HG03457 (cell line): Measurements from ENCODE around the gene LIN28B.

Experiments
- ATAC-seq: cut with Tn5 transposase; IDR thresholded peaks from one replicate; pipeline ENCODE4 v1.9.1; 2021; ENCODE audit warnings: moderate number of reproducible peaks; ENCODE audit not compliant: unreplicated experiment

The LIN28B gene

DNA sequence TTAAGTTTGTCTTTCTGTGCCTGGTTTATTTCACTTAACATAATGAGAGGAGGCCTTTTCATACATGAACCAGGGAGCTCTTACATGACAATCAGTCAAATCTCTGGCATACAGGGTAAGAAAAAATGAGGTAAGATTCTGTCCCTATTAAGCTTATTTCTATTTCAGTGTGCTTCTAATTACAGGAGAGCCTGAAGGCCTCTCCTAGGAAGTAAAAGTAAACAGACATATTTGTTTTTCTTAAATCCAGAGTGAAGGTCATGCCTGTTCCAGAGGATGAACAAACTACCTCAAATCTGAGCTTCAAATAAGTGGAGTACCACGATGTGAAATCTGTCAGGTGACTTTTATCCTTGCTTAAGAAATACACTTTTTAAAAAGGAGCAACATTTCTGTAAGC lies 150.3 kb downstream of the LIN28B start:
- ATAC-seq: no peak

- ATAC-seq: no peak
These were observed 151.8 kb downstream of the LIN28B start for GRCh38 chr6:105108631-105109262.

DNA sequence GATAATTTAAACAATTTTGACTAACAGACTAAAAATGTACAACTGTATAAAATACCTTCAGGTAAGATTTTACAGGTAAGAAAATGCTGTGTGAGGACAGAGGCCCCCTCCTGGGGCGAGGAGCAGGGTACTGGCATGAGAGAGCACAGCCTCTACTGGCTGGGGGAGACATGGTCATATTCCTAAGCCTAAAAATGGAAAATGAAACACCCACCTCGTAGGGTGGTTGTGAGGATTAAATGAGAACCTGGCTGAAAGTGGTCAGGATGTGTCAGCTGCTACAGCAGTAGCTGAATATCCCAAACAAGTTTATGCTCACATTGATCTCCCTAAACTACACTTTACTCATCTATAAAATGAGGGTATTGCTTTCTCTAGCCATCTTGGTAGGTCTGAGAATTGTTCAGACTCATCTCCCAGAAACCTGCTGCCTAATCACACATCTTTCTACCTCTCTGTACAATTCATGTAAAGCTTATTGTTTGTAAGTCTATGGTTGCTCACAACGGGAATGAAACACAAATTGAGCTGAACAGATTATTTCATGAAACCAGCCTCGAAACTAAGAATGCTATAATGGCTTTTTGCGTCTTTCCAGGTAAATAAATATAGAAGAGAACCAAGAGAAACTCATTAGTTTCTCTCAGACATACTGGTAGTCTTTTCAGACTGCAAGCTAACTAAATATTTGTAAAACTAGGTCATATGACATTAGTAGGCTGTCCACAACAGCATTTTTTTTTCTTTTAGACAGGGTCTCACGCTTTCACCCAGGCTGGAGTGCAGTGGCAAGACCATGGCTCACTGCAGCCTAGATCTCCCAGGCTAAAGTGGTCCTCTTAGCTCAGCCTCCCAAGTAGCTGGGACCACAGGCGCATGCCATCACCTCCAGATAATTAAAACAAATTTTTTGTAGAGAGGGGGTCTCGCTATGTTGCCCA lies 153.3 kb downstream of the LIN28B start:
- ATAC-seq: no peak

- ATAC-seq: no peak
These were observed 154.2 kb downstream of the LIN28B start for GRCh38 chr6:105111105-105111504.

- no peak for ATAC-seq
These were observed 155.0 kb downstream of the LIN28B start for GRCh38 chr6:105111871-105112270.

DNA sequence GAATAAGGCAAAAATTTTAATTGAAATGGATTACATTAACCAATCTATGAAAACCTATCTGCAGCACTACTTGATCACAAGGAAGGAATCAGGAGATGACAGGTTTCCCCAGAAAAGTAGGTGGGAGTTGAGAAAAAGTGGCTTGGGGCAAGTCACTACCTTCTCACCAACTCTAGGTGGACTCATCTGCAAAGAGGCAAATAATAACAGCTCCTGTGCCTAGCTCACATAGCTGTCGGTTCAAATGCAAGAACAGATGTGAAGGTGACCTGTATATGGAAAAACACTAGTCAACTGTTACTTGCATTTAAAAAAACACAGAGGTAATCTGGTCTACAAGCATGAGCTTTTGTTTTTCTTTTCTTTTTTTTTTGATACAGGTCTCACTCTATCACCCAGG lies 155.7 kb downstream of the LIN28B start:
- no peak for ATAC-seq

GRCh38 chr6:105113422-105113821 lies 156.5 kb downstream of the LIN28B start:
- ATAC-seq: no peak

DNA sequence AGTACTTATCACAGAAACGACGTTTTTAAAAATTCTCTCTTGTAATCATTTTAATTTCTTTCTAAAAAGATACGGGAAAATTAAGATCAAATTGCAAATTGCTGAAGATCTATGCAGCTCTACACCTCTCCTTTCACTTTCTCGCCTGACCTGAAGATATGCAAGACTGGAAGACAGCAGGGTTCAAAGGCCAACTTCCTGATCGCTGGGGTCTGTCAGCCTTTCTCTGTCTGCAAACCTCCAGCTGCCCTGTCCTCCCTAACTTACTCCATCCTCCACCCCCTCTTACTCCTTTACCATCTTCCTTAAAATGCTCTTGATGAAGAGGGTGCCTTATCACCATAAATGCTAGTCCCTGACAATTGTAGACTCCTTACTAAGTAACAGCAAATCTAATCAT lies 159.2 kb downstream of the LIN28B start:
- ATAC-seq: no peak

DNA sequence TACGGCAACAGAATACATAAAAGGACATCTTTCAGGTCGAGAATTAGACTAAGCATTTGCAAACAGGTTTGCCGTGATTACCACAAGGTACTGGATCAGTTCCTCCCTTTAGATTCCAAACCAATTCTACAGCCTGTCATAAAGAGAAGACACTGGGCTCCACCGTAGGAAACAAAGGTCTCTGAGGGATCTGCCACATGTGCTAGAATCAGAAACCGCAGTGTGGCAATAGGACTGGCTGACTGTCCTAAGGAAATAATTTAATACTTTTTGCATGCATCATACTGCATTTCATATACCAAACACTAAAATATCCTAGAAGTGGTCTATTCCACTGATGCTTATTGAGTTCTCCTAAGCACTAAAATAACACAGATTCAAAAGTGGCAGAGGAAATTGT lies 163.7 kb downstream of the LIN28B start:
- ATAC-seq: no peak

DNA sequence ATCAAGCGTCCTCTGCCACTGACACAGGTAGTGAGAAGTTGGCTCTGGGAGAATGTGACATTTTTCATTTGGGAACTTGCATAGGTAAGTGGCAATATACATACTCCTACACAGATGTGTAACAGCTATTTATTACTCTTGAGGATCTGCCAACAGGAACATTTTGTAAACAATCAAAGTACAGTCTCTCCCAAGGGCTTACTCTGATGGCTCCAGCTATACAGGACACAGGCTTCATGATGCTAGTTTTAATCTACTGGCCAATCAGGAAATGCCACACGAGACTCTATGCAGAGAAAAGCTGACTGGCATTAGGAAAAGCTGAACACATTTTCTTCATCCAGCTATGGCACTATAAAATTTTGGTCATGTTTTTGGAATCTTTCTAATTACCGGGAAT lies 165.1 kb downstream of the LIN28B start:
- ATAC-seq: no peak

DNA sequence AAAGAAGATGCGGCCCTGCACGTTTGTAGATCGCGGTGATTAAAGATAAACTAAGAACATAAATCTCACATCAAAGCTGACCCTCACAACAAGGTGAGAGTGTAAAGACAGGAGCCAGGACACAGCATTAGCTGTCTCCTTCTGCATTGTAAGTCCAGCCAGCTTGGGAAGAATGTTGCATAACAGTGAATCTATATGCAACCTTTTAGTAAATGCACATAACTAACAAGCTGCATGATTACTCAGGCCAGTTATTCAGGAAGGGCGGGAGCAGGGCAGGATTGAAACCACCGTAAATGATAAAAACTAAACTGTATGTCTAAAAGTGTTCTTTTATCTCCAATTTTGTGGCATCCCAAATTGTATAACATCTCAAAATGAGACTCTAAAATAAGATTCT lies 165.8 kb downstream of the LIN28B start:
- no peak for ATAC-seq
